HCT116 (cell line): Measurements from ENCODE around the gene DPF3. TPM values are rescaled to one million over a fixed set of nuclear protein-coding genes. Genes with fewer than 3 reads are reported as not detected.

Experiments
- ATAC-seq: fragments of 200-7000 bp; cut with Tn5 transposase; 2 replicates; pipeline ENCODE4 v1.9.1; 2020; ENCODE audit warnings: mild to moderate bottlenecking, moderate library complexity
- BruUV-seq: library from RNA; stranded (reverse); fragments of 400-500 nt; replicated peaks from 2 replicates; lab custom pipeline; 2021; lab: Mats Ljungman, UMichigan
- CTCF ChIA-PET: fragments of 300-600 bp; sonication (Branson Sonifier 250); formaldehyde crosslinking; loops from one replicate; lab custom pipeline; 2021; ENCODE audit warnings: antibody characterized with exemption; lab: Charles Lee
- POLR2A ChIA-PET: fragments of 300-600, 350-600 bp; sonication (Branson Sonifier 250); formaldehyde crosslinking; loops from one replicate; lab custom pipeline; 2021; ENCODE audit warnings: antibody characterized with exemption; lab: Charles Lee
- RAD21 ChIA-PET, 2 experiments: fragments of 300-600 bp; sonication (Branson Sonifier 250); formaldehyde crosslinking; loops; one replicate each; lab custom pipeline; 2023; ENCODE audit warnings: low total read pairs in 2 of 2; ENCODE audit not compliant: uncharacterized antibody in 2 of 2, unreplicated experiment in 2 of 2, low non-redundant PET in 1 of 2; lab: Charles Lee
- DNase-seq: peaks from one replicate; pipeline ENCODE4 v3.0.0-alpha.2; 2010; ENCODE audit warnings: low read depth, low spot score
- H2AFZ ChIP-seq: fragments of 200-600 bp; shearing (Covaris generic), sonication (generic); 2 replicates; pipeline ENCODE4 v1.6.1; 2017; ENCODE audit warnings: low read depth, mixed run types, mixed read lengths, antibody characterized with exemption, low read length; ENCODE audit not compliant: poor library complexity, severe bottlenecking
- H3K27ac ChIP-seq: 2 replicates; pipeline ENCODE4 v1.5.1; 2012; ENCODE audit warnings: low read depth, low read length
- H3K27me3 ChIP-seq: fragments of 200-600 bp; sonication (generic); 2 replicates; pipeline ENCODE4 v1.6.1; 2016; ENCODE audit warnings: mixed run types, low read length, mixed read lengths; ENCODE audit not compliant: insufficient read depth
- H3K36me3 ChIP-seq, 2 experiments: fragments of 200-500 bp in 1 of 2; fragments of 200-600 bp in 1 of 2; sonication (Bioruptor generic) in 1 of 2; sonication (generic) in 1 of 2; 2 replicates each; pipeline versions ENCODE4 v1.5.1 to v1.6.1; 2014 to 2016; ENCODE audit warnings: low read length in 2 of 2, inconsistent platforms in 1 of 2, mixed read lengths in 1 of 2, mixed run types in 1 of 2; ENCODE audit not compliant: insufficient read depth in 2 of 2, control insufficient read depth in 1 of 2
- H3K4me1 ChIP-seq, 2 experiments: fragments of 200-600 bp in 1 of 2; sonication (generic) in 1 of 2; 2 replicates each; pipeline versions ENCODE4 v1.5.1 to v1.6.1; 2012 to 2017; ENCODE audit warnings: low read length in 2 of 2, inconsistent platforms in 1 of 2, mild to moderate bottlenecking in 1 of 2, mixed read lengths in 1 of 2, mixed run types in 1 of 2, moderate library complexity in 1 of 2; ENCODE audit not compliant: insufficient read depth in 2 of 2, control insufficient read depth in 1 of 2
- H3K4me2 ChIP-seq: fragments of 200-600 bp; sonication (generic); 2 replicates; pipeline ENCODE4 v1.6.1; 2017; ENCODE audit warnings: mixed run types, low read length, mixed read lengths
- H3K4me3 ChIP-seq, 2 experiments: fragments of 200-600 bp in 1 of 2; sonication (generic) in 1 of 2; replicated peaks in 1 of 2; 2 replicates each; pipeline ENCODE4 v1.5.1; 2011 to 2016; ENCODE audit warnings: low read length in 2 of 2, control low read depth in 1 of 2, low read depth in 1 of 2, mild to moderate bottlenecking in 1 of 2, mixed read lengths in 1 of 2, mixed run types in 1 of 2
- H3K79me2 ChIP-seq: fragments of 200-600 bp; sonication (generic); 2 replicates; pipeline ENCODE4 v1.6.1; 2017; ENCODE audit warnings: mild to moderate bottlenecking, mixed run types, low read length, moderate library complexity, mixed read lengths; ENCODE audit not compliant: insufficient read depth
- H3K9ac ChIP-seq: fragments of 200-600 bp; sonication (generic); 2 replicates; pipeline ENCODE4 v1.6.1; 2016; ENCODE audit warnings: low read length, mixed read lengths
- H3K9me2 ChIP-seq: fragments of 200-600 bp; sonication (generic), shearing (Covaris generic); 2 replicates; pipeline ENCODE4 v1.6.1; 2017; ENCODE audit warnings: mixed run types, mild to moderate bottlenecking, moderate library complexity; ENCODE audit not compliant: insufficient read depth
- H3K9me3 ChIP-seq, 2 experiments: fragments of 200-500 bp in 1 of 2; fragments of 200-600 bp in 1 of 2; sonication (Bioruptor generic) in 1 of 2; sonication (generic) in 1 of 2; 2 replicates each; pipeline ENCODE4 v1.6.1; 2014 to 2017; ENCODE audit warnings: low read length in 2 of 2, mixed read lengths in 2 of 2, inconsistent platforms in 1 of 2, low read depth in 1 of 2, mild to moderate bottlenecking in 1 of 2, mixed run types in 1 of 2, moderate library complexity in 1 of 2; ENCODE audit not compliant: control insufficient read depth in 1 of 2, insufficient read depth in 1 of 2
- H4K20me1 ChIP-seq: fragments of 200-600 bp; sonication (generic), shearing (Covaris generic); 2 replicates; pipeline ENCODE4 v1.6.1; 2017; ENCODE audit warnings: mixed run types, mild to moderate bottlenecking, moderate library complexity; ENCODE audit not compliant: insufficient read depth
- CBX3 ChIP-seq: IDR thresholded peaks from 2 replicates; pipeline ENCODE4 v1.6.1; 2012; ENCODE audit warnings: low read depth
- CTCF ChIP-seq, 3 experiments: fragments of 200-600 bp in 1 of 3; sonication (generic) in 1 of 3; IDR thresholded peaks in 2 of 3; conservative IDR thresholded peaks in 1 of 3; 2 replicates each; pipeline ENCODE4 v1.5.1; 2012 to 2017; ENCODE audit warnings: low read depth in 2 of 3, low read length in 2 of 3, antibody characterized with exemption in 1 of 3, borderline replicate concordance in 1 of 3, control low read depth in 1 of 3, mild to moderate bottlenecking in 1 of 3, mixed read lengths in 1 of 3, mixed run types in 1 of 3, moderate library complexity in 1 of 3; ENCODE audit not compliant: insufficient read depth in 1 of 3
- EGR1 ChIP-seq: IDR thresholded peaks from 2 replicates; pipeline ENCODE4 v1.6.1; 2012; ENCODE audit warnings: low read depth
- ELF1 ChIP-seq: IDR thresholded peaks from 2 replicates; pipeline ENCODE4 v1.6.1; 2012; ENCODE audit warnings: low read depth, borderline replicate concordance
- EZH2 ChIP-seq: fragments of 200-600 bp; sonication (generic); IDR thresholded peaks from 2 replicates; pipeline ENCODE4 v1.6.1; 2017; ENCODE audit warnings: antibody characterized with exemption, mixed run types
- FOSL1 ChIP-seq: IDR thresholded peaks from 2 replicates; pipeline ENCODE4 v1.6.1; 2012; ENCODE audit warnings: low read depth
- JUND ChIP-seq: IDR thresholded peaks from 2 replicates; pipeline ENCODE4 v1.6.1; 2012
- MAX ChIP-seq: IDR thresholded peaks from 2 replicates; pipeline ENCODE4 v1.6.1; 2012
- POLR2A ChIP-seq: IDR thresholded peaks from 2 replicates; pipeline ENCODE4 v1.7.0; 2011; ENCODE audit warnings: borderline replicate concordance; ENCODE audit not compliant: insufficient read depth, insufficient read length; ENCODE audit errors: extremely low read depth
- RAD21 ChIP-seq: IDR thresholded peaks from 2 replicates; pipeline ENCODE4 v1.6.1; 2012; ENCODE audit warnings: low read depth, mild to moderate bottlenecking
- SIN3A ChIP-seq: IDR thresholded peaks from 2 replicates; pipeline ENCODE4 v1.6.1; 2012; ENCODE audit warnings: low read depth
- SP1 ChIP-seq: IDR thresholded peaks from 2 replicates; pipeline ENCODE4 v1.6.1; 2012; ENCODE audit warnings: low read depth
- SRF ChIP-seq: IDR thresholded peaks from 2 replicates; pipeline ENCODE4 v1.6.1; 2012; ENCODE audit warnings: low read depth
- TCF7L2 ChIP-seq: IDR thresholded peaks from 2 replicates; pipeline ENCODE4 v1.7.0; 2011; ENCODE audit warnings: borderline replicate concordance, inconsistent platforms; ENCODE audit not compliant: insufficient read depth, insufficient read length; ENCODE audit errors: extremely low read depth
- YY1 ChIP-seq: IDR thresholded peaks from 2 replicates; pipeline ENCODE4 v1.6.1; 2011; ENCODE audit warnings: low read length, low read depth, moderate library complexity, mild to moderate bottlenecking; ENCODE audit not compliant: insufficient replicate concordance; ENCODE audit errors: extremely low read depth
- ZNF274 ChIP-seq: fragments of 200-500 bp; sonication (Bioruptor generic); IDR thresholded peaks from 2 replicates; pipeline ENCODE4 v1.6.1; 2014; ENCODE audit warnings: mild to moderate bottlenecking, low read depth, low read length, inconsistent platforms
- intact Hi-C: fragments of 100-400 bp; cut with micrococcal nuclease; formaldehyde crosslinking; loops from 2 replicates; pipeline ENCODE4 v1.10.0; 2022
- total RNA-seq: library from RNA; stranded (reverse); gene quantifications from one replicate; pipeline ENCODE4 v1.2.1, GENCODE V29; 2021; ENCODE audit not compliant: unreplicated experiment
- TF ChIP-seq, protein P1 (sequence below): IDR thresholded peaks from 2 replicates; pipeline ENCODE4 v1.6.1; 2012
- TF ChIP-seq, protein P2 (sequence below): IDR thresholded peaks from 2 replicates; pipeline ENCODE4 v1.6.1; 2011; ENCODE audit warnings: mild to moderate bottlenecking, low read length, moderate library complexity; ENCODE audit not compliant: insufficient replicate concordance; ENCODE audit errors: extremely low read depth

The DPF3 gene
- total RNA-seq, 1 experiment from 2014 or later: 0.27 TPM

GRCh38 chr14:72780751-72781150 is 113.2 kb downstream of the DPF3 start:
- Histone ChIP-seq H3K9me2 (no peaks in the 10 kb centered on the region), H3K9ac (no peak overlapping the region), H3K27ac (no peak overlapping the region), H2AFZ (no peak overlapping the region), H3K4me3 (no peak overlapping the region), H3K4me2 (no peak overlapping the region), H3K4me1 (peaks cover 0 to 13% of the 10 kb centered on the region in 2 experiments; a peak in 2 of 4 replicates), H3K27me3 (no peaks in the 10 kb centered on the region), H3K36me3 (no peaks in the 10 kb centered on the region), H3K9me3 (no peaks in the 10 kb centered on the region; a peak in 1 of 4 replicates), H4K20me1 (no peaks in the 10 kb centered on the region), H3K79me2 (no peaks in the 10 kb centered on the region)
- no peak for DNase-seq
- ChIA-PET CTCF (no interaction called here), RAD21 (no interaction called here), POLR2A (no interaction called here)
- BruUV-seq: no TSS peak
- intact Hi-C loops: no loop called here
- no peak for ATAC-seq
- TF ChIP-seq EGR1 (no peak), FOSL1 (no peak), SRF (no peak), SP1 (no peak), CTCF (IDR thresholded peaks at IDR 0.05 in 2 of 3, conservative IDR thresholded peaks at IDR 0.05 in 1 of 3; ENCODE audit: borderline replicate concordance in 1 of 3, insufficient read depth in 1 of 3, low read depth in 2 of 3, low read length in 2 of 3) (no peak), CBX3 (no peak), TCF7L2 (no peak)

- CTCF ChIA-PET: no interaction called here
- DNase-seq: no peak
- RAD21 ChIA-PET: no interaction called here
- intact Hi-C loops: no loop called here
- no peak overlapping the region for H3K27ac ChIP-seq
- no peaks in the 10 kb centered on the region for H4K20me1 ChIP-seq
- H3K9me2 ChIP-seq: no peaks in the 10 kb centered on the region
- H3K4me2 ChIP-seq: no peak overlapping the region
- no TSS peak for BruUV-seq
- H2AFZ ChIP-seq: no peak overlapping the region
- POLR2A ChIA-PET: no interaction called here
- no peaks in the 10 kb centered on the region; a peak in 1 of 4 replicates for H3K9me3 ChIP-seq
- no peaks in the 10 kb centered on the region for H3K27me3 ChIP-seq
- no peak overlapping the region for H3K4me3 ChIP-seq
- H3K79me2 ChIP-seq: no peaks in the 10 kb centered on the region
- H3K4me1 ChIP-seq: peaks cover 0 to 13% of the 10 kb centered on the region in 2 experiments; a peak in 2 of 4 replicates
- no peaks in the 10 kb centered on the region for H3K36me3 ChIP-seq
- no peak overlapping the region for H3K9ac ChIP-seq
- no peak for ATAC-seq
- TF ChIP-seq YY1 (no peak), SP1 (no peak), POLR2A (no peak), EZH2 (no peak), TCF7L2 (no peak), EGR1 (no peak), SRF (no peak), SIN3A (no peak), ZNF274 (no peak), RAD21 (no peak), ELF1 (no peak), JUND (no peak), MAX (no peak)
- TF ChIP-seq, protein P1, sequence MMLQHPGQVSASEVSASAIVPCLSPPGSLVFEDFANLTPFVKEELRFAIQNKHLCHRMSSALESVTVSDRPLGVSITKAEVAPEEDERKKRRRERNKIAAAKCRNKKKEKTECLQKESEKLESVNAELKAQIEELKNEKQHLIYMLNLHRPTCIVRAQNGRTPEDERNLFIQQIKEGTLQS: no peak
- TF ChIP-seq, protein P2, sequence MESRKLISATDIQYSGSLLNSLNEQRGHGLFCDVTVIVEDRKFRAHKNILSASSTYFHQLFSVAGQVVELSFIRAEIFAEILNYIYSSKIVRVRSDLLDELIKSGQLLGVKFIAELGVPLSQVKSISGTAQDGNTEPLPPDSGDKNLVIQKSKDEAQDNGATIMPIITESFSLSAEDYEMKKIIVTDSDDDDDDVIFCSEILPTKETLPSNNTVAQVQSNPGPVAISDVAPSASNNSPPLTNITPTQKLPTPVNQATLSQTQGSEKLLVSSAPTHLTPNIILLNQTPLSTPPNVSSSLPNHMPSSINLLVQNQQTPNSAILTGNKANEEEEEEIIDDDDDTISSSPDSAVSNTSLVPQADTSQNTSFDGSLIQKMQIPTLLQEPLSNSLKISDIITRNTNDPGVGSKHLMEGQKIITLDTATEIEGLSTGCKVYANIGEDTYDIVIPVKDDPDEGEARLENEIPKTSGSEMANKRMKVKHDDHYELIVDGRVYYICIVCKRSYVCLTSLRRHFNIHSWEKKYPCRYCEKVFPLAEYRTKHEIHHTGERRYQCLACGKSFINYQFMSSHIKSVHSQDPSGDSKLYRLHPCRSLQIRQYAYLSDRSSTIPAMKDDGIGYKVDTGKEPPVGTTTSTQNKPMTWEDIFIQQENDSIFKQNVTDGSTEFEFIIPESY: no peak
Measured at GRCh38 chr14:72779679-72780078, 114.2 kb downstream of the DPF3 start.
